ENCODE results near the gene LZIC.

Gene LZIC

GRCh38 chr1:9900142-9901043, 42.8 kb downstream of the LZIC start:
- H3K4me3 ChIP-seq (ENCODE audit: low read length): no peak overlapping the region
- TF ChIP-seq, protein P1, sequence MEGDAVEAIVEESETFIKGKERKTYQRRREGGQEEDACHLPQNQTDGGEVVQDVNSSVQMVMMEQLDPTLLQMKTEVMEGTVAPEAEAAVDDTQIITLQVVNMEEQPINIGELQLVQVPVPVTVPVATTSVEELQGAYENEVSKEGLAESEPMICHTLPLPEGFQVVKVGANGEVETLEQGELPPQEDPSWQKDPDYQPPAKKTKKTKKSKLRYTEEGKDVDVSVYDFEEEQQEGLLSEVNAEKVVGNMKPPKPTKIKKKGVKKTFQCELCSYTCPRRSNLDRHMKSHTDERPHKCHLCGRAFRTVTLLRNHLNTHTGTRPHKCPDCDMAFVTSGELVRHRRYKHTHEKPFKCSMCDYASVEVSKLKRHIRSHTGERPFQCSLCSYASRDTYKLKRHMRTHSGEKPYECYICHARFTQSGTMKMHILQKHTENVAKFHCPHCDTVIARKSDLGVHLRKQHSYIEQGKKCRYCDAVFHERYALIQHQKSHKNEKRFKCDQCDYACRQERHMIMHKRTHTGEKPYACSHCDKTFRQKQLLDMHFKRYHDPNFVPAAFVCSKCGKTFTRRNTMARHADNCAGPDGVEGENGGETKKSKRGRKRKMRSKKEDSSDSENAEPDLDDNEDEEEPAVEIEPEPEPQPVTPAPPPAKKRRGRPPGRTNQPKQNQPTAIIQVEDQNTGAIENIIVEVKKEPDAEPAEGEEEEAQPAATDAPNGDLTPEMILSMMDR (IDR thresholded peaks at IDR 0.05; ENCODE audit: insufficient read depth, low read depth, low read length, missing control alignments): no peak

GRCh38 chr1:9894115-9894514, 49.1 kb downstream of the LZIC start:
- TF ChIP-seq, protein P1 (IDR thresholded peaks at IDR 0.05; ENCODE audit: insufficient read depth, low read depth, low read length, missing control alignments): no peak
- peak; percentile 78 for DNase-seq (ENCODE audit: low read depth)
- peak overlapping the region; percentile 22 for H3K4me3 ChIP-seq (ENCODE audit: low read length)

More at GRCh38 chr1:9900142-9901043, 42.8 kb downstream of the LZIC start:
- no peak for DNase-seq (ENCODE audit: low read depth)

DNA sequence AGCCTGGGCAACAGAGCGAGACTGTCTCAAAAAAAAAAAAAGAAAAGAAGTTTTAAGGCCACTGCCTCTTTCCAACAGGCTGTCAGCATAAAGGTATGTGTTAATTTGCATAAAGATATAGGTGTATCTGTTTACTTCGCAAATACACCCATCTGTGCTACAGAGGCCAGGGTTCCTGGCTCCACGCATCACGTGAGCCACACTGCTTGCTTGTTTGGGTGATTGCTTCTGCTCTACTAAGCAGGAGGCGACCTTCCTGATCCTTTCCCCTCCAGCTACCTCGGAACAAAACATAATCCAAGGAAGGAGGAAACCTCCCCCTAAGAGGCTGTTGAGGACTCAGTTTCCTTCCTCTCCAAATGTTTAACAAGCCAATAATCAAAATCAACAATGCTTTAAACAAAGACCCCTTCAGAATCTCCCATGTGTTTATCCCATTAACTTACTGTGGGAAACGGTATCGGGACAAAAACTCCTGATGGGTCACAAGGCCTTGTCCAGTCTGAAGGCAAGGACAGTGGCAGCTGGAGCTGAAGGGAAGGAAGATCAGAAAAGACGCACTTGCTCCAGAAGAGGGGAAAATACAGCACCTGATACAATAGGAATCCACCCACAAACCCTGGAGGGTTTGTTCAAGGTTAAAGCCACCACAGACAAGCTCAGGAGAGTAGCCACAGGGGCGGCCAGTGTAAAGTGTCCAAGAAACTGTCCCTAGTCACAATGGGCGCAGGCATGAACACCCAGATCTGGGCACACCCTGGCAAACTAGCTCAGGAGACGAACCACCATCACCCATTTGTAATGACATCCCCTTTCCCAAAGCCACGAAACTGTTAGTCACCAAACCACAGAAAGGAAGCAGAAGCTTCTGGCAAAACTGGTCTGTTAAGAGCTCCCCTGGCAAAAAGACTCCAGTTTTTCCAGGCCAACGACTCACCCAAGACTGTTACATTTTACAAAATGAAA, 50.3 kb downstream of the LZIC start:
- DNase-seq (ENCODE audit: low read depth): peak; percentile 97
- TF ChIP-seq, protein P1 (IDR thresholded peaks at IDR 0.05; ENCODE audit: insufficient read depth, low read depth, low read length, missing control alignments): no peak
- peak overlapping the region; percentile 35 for H3K4me3 ChIP-seq (ENCODE audit: low read length)

DNA sequence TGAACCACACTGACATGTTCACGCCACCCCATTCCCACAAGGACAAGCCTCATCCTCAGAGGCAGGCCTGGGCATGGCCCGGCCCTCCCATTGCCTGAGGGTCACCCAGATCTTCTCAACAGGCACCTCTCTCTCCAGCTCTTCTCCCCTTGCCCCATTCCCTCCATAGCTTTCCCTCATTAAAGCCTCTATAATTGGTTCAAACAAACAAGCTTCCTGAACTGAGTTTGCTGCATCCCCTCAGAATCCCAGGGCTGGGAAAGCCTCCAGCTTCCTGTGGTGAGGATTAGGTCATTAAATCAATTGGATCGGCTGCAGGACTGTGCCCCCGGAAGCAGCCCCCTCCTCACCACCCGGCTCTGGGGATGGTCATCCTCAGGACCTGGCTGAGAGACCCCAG, 52.0 kb downstream of the LZIC start:
- peak overlapping the region; percentile 20 for H3K4me3 ChIP-seq (ENCODE audit: low read length)
- TF ChIP-seq, protein P1 (IDR thresholded peaks at IDR 0.05; ENCODE audit: insufficient read depth, low read depth, low read length, missing control alignments): no peak
- DNase-seq (ENCODE audit: low read depth): peak; percentile 95

DNA sequence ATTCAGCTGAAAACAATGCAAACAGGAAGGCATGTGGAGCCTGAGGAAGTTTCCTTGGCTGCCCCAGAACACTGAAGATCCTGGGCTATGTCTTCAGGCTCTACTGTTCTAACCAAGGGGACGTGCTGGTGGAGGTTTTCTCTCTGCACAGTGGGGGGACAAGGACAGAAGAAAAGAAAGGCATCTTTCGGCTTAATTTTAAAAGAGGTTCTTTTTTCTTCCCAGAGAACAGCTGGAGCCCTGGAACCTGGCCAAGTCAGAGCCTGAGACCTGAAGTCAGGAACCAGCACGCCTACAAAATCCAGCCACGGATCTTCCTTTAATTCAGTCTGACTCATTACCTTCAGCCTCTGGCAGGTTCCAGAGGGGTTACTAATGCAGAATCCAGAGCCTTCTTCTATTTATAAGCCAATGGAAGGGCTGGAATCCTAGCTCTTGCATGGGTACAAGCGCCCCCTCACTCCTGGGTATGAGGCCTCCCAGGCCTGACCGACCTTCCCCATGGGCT, 52.9 kb downstream of the LZIC start:
- peak; percentile 98 for DNase-seq (ENCODE audit: low read depth)
- TF ChIP-seq, protein P1 (IDR thresholded peaks at IDR 0.05; ENCODE audit: insufficient read depth, low read depth, low read length, missing control alignments): no peak
- H3K4me3 ChIP-seq (ENCODE audit: low read length): peak overlapping the region; percentile 16

DNA sequence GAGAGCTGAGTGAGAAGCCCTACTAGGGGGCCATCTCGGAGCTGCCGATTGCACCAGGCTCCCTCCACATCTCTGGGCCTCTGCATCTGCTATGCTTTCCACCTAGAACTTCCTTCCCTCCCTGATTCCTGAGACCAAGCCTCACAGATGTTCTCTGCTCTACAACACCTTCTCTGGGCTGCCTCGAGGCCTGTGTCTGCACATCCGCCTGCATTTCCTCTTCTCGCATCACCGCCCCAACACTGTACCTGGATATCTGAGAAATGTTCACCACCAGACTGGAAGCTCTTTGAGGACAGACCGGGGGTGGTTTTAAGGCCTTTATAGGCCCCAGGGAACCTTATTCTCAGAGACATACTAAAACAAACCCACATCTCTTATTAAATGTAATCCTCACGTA, 53.8 kb downstream of the LZIC start:
- DNase-seq (ENCODE audit: low read depth): no peak
- no peak overlapping the region for H3K4me3 ChIP-seq (ENCODE audit: low read length)
- TF ChIP-seq, protein P1 (IDR thresholded peaks at IDR 0.05; ENCODE audit: insufficient read depth, low read depth, low read length, missing control alignments): no peak
